Activated CD4-positive, alpha-beta T cell treated with anti-CD3 and anti-CD28 coated beads, Interleukin-2, Interleukin-6, amounts not matched to agents 100 ng/mL and 50 ng/mL, durations not matched to agents 16 hours and 8 hours (primary cell): Measurements from ENCODE around the gene DGCR8.

ENCODE experiments used
- DNase-seq: peaks from one replicate; pipeline ENCODE4 v3.0.0-alpha.2; 2020

The DGCR8 gene

GRCh38 chr22:20079745-20080444 is at the start of gene DGCR8:
TSS of gene DGCR8 (plus strand) at chr22:20080241. CDS start at chr22:20085964, 5,723 bp downstream.
- DNase-seq = peak; percentile 84

DNA sequence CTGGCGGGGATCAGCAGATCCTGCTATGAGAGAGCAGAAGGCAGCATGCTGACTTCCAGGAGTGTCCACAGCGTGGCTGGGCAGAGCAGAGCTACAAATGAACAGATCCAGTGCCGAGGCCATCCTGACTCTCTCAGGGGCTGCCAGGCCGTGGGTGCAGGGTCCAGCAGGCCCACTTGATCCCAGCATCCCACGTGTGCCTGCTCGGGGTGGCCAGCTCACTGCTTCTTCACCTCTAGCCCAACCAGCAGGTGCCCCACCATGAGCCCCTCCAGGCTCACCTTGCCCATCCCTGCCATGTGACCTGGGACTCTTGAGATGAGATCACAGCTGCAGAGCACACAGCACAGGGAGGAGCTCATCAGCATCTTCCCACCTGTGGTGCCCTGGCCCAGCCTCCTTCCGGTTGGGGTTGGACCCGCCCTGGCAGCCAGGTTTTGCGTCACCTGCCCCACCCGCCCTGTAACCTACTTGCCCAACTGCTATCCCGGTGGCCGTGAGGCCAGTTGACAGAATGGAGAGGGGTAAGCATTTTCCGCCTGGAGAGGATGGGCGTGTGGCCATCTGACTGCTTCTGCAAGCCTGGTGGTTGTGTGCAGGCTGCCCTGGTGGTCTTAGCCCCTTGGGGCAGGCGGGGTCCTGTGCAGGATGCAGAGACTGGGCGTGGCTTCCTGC is 48.2 kb upstream of the DGCR8 start:
- no peak for DNase-seq

- no peak for DNase-seq
These were observed 47.5 kb upstream of the DGCR8 start for GRCh38 chr22:20032407-20032991.

- no peak for DNase-seq
These were observed 46.9 kb upstream of the DGCR8 start for GRCh38 chr22:20033045-20033706.

- no peak for DNase-seq
These were observed 45.9 kb upstream of the DGCR8 start for GRCh38 chr22:20034143-20034542.

GRCh38 chr22:20035375-20036083 is 44.5 kb upstream of the DGCR8 start:
- DNase-seq = no peak

GRCh38 chr22:20036084-20036482 is 44.0 kb upstream of the DGCR8 start:
- DNase-seq = no peak

- DNase-seq = no peak
These were observed 43.3 kb upstream of the DGCR8 start for GRCh38 chr22:20036535-20037392.

DNA sequence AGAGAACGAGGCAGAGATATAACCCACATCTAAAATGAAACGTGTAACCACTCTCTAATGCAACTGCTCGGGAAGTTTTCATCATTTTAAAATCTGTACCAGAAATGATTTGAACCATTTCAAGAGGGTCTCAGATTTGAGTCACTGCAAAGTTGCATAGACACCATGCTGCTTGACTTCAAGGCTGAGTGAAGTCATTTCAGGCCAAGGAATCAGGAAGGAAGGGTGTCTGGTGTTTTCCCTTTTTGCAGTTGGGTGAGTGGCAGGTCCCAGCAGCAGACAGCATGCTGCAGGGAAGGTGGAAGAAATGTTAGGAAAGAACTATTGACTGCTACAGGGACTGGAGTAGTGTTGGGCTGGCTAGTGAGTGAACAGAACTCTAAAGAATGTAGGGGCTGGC is 42.6 kb upstream of the DGCR8 start:
- peak; percentile 66 for DNase-seq

DNA sequence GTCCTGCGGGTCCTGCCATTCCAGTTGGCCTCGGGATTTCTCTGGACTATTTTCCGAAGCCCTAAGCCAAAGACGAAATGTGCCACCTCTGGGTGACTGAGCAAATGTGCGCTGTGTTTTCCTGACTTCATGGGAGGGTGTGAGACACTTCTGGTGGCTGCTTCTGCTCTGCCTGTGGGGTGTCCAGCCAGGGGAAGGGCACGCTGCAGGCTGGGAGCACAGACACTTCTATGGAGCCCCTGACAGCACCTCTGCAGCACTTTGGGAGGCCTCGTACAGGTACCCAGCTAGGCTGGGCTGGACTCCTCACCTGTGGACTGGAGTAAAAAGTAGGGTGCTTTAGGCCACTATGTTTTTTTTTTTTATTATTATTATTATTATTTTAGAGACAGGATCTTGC is 41.5 kb upstream of the DGCR8 start:
- no peak for DNase-seq

GRCh38 chr22:20039683-20040325 is 40.2 kb upstream of the DGCR8 start:
- DNase-seq = no peak

DNA sequence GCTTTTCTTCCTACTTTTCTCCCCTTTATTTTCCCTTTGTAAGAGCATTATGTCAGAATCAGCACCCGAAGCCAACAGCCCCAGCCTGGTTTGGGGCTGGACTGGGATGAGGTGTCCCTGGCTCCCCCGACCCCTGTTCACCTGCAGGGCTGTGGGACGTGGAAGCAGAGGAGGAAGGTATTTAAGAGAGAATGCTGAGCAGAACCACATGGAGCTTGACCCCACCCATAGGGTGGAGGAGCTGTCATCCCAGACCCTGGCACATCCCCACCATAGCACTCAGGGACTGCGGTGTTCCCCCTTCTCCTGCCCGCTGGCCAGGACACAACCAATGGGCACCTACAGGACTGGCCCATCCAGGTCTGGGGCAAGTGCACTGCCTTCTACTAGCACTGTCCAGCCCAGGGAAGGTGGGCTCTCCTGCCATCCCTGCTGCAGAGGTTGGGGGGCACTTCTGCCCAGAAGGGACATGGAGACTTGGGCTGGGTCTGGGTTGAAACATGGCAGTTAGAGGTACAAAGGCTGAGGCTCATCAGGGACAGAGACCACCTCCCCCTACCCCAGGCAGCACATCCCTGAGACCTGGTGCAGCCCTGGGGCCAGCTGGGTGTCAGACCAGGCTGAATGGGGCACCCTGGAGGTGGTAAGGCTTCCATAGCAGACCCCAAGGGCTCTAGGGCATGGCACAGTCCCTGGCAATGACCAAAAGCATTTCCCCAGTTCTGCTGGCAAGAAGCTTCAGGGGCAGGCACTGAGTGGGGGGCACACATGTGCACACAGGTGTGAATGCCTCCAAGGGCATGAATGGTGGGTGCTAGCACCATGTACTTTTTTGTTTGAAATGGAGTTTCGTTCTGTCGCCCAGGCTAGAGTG is 39.5 kb upstream of the DGCR8 start:
- DNase-seq = no peak

GRCh38 chr22:20043057-20043996 is 36.7 kb upstream of the DGCR8 start:
- DNase-seq = no peak

DNA sequence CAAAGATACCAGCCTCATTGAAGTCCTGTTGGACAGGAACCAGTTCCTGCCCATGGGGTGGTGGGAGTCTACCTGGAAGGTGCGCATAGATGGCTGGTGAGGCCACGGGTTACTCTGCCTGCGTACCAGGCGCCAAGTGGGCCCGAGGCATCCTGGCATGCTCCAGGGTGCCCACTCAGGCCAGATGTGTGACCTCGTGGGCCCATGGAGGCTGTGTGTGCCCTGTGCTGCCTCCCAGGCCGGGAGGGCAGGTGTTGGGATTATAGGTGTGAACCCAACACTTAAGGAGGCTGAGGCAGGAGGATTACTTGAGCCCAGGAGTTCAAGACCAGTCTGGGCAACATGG is 36.1 kb upstream of the DGCR8 start:
- no peak for DNase-seq

- no peak for DNase-seq
These were observed 35.4 kb upstream of the DGCR8 start for GRCh38 chr22:20044495-20045151.

DNA sequence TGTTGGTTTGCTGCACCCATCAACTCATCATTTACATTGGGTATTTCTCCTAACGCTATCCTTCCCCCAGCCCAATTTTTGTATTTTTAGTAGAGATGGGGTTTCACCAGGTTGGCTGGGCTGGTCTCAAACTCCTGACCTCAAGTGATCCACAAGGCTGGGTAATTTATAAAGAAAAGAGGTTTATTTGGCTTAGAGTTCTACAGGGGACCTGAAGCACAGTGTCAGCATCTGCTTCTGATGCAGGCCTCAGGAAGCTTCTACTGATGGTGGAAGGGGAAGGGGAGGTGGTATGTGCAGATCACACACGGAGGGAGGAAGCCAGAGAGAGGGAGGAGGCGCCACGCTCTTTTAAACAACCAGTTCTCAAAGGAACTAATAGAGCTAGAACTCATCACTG is 33.3 kb upstream of the DGCR8 start:
- no peak for DNase-seq

DNA sequence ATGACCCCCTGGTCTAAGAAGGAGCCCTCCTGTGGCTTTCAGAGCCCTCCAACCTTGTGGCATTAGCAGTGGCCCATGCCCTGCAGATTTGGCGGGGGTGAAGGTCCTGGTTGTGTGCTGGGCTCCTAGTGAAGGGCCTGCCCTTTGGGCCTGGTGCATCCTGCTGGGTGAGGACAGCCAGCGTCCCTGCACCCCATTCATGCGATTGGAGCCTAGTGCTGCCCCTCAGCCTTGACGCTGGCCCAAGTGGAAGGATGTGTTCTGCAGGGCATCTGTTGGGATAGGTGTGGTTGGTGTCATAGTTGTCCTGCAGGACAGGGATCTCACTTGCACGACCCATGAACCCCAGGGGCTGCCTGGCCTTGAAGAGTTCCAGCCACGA is 28.1 kb upstream of the DGCR8 start:
- no peak for DNase-seq

DNA sequence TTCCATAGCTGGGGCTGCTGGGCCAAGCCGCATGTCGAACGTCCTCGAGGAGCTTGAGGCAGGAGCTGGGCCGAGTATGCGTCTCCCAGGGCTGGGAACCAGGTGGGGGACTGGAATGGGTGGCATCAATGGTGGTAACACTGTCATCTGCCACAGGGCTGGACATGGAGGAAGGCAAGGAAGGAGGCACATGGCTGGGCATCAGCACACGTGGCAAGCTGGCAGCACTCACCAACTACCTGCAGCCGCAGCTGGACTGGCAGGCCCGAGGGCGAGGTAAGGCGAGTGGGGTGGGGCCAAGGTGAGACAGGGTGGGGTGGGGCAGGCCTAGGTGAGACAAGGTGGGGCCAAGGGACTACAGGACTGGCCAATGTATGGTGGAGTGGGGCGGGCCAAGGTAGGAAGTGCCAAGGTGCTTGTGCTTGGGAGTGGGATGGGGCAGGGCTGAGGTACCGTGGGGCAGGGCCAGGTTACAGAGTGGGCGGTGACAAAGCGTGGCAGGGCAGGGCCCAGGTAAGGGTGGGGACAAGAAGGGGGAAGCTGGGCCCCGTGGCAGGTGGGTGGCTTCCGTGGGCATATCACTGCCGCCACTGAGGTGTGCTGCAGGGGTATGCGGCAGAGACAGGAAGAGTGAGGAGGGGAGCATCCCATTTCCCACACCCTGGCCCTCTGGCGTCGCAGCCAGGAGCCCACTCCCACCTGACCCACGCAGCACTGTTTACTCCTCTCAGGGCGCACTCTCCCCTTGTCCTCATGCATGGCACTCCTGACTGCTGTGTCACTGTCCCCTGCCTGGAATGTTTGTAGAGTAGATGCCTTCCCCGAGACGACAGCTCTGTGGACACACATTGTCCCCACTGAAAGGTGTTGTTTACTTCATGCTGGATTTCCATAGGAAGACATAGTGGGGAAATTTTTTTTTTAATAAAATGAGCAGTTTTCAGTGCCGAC is 27.5 kb upstream of the DGCR8 start:
- DNase-seq = no peak
